Measurements from ENCODE around the gene STK36. TPM values are rescaled to one million over a fixed set of nuclear protein-coding genes. Genes with fewer than 3 reads are reported as not detected.

Gene STK36
- total RNA-seq, 1 experiment from 2014 or later: 47.7 TPM

DNA sequence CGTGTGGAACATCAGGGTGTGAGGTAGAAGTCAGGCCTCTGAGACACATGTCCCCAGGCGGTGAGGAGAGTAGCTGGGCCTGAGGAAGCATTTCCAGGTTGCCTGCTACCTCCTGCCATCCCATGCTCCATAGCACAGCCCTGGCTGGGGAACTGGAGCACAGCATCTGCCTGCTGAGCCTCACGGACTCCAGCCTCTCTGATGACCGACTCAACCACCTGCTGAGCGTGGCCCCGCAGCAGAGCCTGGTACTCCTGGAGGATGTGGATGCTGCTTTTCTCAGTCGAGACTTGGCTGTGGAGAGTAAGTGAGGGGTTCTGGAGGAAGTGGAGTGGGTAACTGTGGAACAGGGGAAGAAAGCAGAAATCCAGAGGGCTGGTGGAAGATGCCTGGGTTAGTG, 9.5 kb upstream of the STK36 start (continued):
- TF ChIP-seq ZNF317 (CRISPR knock-in tag; IDR thresholded peaks at IDR 0.05; ENCODE audit: borderline replicate concordance, low read depth): no peak
- TF ChIP-seq, protein P1, sequence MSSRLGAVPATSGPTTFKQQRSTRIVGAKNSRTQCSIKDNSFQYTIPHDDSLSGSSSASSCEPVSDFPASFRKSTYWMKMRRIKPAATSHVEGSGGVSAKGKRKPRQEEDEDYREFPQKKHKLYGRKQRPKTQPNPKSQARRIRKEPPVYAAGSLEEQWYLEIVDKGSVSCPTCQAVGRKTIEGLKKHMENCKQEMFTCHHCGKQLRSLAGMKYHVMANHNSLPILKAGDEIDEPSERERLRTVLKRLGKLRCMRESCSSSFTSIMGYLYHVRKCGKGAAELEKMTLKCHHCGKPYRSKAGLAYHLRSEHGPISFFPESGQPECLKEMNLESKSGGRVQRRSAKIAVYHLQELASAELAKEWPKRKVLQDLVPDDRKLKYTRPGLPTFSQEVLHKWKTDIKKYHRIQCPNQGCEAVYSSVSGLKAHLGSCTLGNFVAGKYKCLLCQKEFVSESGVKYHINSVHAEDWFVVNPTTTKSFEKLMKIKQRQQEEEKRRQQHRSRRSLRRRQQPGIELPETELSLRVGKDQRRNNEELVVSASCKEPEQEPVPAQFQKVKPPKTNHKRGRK (CRISPR knock-in tag; IDR thresholded peaks at IDR 0.05; ENCODE audit: borderline replicate concordance): no peak
- TF ChIP-seq NR1H2 (CRISPR knock-in tag; IDR thresholded peaks at IDR 0.05): no peak
- TF ChIP-seq HMGA2 (CRISPR knock-in tag; IDR thresholded peaks at IDR 0.05): no peak

DNA sequence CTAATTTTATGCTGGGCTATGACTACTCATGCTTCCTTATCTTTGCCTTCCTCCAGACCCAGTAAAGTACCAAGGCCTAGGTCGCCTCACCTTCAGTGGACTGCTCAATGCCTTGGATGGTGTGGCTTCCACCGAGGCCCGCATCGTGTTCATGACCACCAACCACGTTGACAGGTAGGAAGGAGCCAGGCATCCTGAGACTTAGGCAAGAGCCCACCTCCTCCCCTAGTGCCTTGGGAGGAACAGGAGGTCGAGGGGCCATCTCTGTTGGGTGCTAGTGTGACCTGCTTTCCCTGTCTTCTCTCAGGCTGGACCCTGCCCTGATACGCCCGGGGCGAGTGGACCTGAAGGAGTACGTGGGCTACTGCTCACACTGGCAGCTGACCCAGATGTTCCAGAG, 9.1 kb upstream of the STK36 start:
- CTCF ChIA-PET: interaction anchor here (1.0 kb wide), 1 partner anchor 25 kb away, joined by 3 read pairs; no protein-coding TSS in a partner anchor
- Mint-ChIP-seq H3K27ac (no peak overlapping the region), H3K4me1 (peaks cover 9% of the 10 kb centered on the region), H3K9me3 (no peaks in the 10 kb centered on the region), H3K27me3 (ENCODE audit: low read depth) (no peaks in the 10 kb centered on the region), H3K4me3 (no peak overlapping the region), H3K36me3 (peaks cover 54% of the 10 kb centered on the region)
- ATAC-seq (no peak), DNase-seq (ENCODE audit: low spot score) (no peak)
- no peak for TF ChIP-seq CREB1 (CRISPR knock-in tag; IDR thresholded peaks at IDR 0.05)
- TF ChIP-seq, protein P2, sequence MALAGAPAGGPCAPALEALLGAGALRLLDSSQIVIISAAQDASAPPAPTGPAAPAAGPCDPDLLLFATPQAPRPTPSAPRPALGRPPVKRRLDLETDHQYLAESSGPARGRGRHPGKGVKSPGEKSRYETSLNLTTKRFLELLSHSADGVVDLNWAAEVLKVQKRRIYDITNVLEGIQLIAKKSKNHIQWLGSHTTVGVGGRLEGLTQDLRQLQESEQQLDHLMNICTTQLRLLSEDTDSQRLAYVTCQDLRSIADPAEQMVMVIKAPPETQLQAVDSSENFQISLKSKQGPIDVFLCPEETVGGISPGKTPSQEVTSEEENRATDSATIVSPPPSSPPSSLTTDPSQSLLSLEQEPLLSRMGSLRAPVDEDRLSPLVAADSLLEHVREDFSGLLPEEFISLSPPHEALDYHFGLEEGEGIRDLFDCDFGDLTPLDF (CRISPR knock-in tag; IDR thresholded peaks at IDR 0.05): no peak
- TF ChIP-seq, protein P3, sequence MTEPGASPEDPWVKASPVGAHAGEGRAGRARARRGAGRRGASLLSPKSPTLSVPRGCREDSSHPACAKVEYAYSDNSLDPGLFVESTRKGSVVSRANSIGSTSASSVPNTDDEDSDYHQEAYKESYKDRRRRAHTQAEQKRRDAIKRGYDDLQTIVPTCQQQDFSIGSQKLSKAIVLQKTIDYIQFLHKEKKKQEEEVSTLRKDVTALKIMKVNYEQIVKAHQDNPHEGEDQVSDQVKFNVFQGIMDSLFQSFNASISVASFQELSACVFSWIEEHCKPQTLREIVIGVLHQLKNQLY (CRISPR knock-in tag; IDR thresholded peaks at IDR 0.05): no peak
- TF ChIP-seq ZNF396 (CRISPR knock-in tag; IDR thresholded peaks at IDR 0.05; ENCODE audit: borderline replicate concordance): no peak
- TF ChIP-seq ZNF232 (CRISPR knock-in tag; IDR thresholded peaks at IDR 0.05): no peak
- no peak for TF ChIP-seq RORB (CRISPR knock-in tag; IDR thresholded peaks at IDR 0.05)
- TF ChIP-seq ATF1 (CRISPR knock-in tag; IDR thresholded peaks at IDR 0.05): no peak
- TF ChIP-seq MXD4 (CRISPR knock-in tag; IDR thresholded peaks at IDR 0.05; ENCODE audit: borderline replicate concordance): no peak
- POLR2A ChIA-PET: no interaction called here

DNA sequence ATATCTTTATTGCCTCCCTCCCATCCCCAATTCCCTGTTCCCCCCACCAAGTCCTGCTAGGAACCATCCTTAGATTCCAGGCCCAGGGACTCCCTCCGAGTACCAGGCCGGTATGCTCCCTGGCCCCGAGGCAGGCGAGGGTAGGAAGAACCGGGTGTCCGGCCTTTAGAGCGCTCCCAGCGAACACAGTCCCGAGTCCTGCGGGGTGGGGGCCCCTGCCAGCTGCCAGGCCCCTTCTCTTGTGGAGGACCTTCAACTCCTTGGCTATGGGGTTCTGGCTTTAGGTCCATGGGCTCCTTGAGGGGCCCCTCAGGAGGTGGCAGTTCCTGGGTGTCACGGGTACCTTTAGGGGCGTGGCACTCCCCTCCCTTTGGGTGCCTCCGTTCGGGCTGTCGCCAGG, 8.0 kb upstream of the STK36 start:
- POLR2A ChIA-PET: no interaction called here
- H3K36me3 Mint-ChIP-seq: peaks cover 55% of the 10 kb centered on the region
- no peaks in the 10 kb centered on the region for H3K9me3 Mint-ChIP-seq
- H3K4me1 Mint-ChIP-seq: peaks cover 9% of the 10 kb centered on the region
- H3K4me3 Mint-ChIP-seq: no peak overlapping the region
- H3K27ac Mint-ChIP-seq: no peak overlapping the region
- no peak for TF ChIP-seq HMGA2 (CRISPR knock-in tag; IDR thresholded peaks at IDR 0.05)
- H3K27me3 Mint-ChIP-seq (ENCODE audit: low read depth): no peaks in the 10 kb centered on the region
- CTCF ChIA-PET: no interaction called here
- ATAC-seq (no peak), DNase-seq (ENCODE audit: low spot score) (no peak)

DNA sequence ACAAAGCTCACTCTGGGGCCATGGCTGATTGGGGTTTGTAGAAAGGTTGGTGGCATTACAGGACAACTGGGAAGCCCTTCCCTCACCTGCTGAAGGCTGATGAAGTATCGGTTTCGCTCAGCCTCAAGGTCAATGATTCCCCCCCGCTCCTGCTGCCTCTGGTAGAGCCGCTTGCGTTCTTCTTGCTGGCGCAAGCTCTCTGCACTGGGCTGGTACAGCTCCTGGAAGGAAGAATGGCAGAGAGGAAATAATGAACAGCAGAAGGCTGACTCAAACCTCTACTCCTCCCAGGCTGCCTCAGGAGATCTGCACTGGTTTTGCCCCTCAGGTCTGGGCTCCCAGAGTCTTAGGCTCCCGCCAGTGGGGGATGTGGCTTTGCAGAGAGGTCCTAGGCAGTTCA, 7.2 kb upstream of the STK36 start:
- no peak for DNase-seq (ENCODE audit: low spot score)
- Mint-ChIP-seq H3K9me3 (no peaks in the 10 kb centered on the region), H3K4me1 (peaks cover 7% of the 10 kb centered on the region), H3K36me3 (peaks cover 55% of the 10 kb centered on the region), H3K27me3 (ENCODE audit: low read depth) (no peaks in the 10 kb centered on the region), H3K27ac (no peak overlapping the region), H3K4me3 (no peak overlapping the region)
- no peak for ATAC-seq
- ChIA-PET CTCF (no interaction called here), POLR2A (no interaction called here)
- TF ChIP-seq, protein P4, sequence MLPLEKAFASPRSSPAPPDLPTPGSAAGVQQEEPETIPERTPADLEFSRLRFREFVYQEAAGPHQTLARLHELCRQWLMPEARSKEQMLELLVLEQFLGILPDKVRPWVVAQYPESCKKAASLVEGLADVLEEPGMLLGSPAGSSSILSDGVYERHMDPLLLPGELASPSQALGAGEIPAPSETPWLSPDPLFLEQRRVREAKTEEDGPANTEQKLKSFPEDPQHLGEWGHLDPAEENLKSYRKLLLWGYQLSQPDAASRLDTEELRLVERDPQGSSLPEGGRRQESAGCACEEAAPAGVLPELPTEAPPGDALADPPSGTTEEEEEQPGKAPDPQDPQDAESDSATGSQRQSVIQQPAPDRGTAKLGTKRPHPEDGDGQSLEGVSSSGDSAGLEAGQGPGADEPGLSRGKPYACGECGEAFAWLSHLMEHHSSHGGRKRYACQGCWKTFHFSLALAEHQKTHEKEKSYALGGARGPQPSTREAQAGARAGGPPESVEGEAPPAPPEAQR (CRISPR knock-in tag; IDR thresholded peaks at IDR 0.05): no peak
- TF ChIP-seq, protein P5, sequence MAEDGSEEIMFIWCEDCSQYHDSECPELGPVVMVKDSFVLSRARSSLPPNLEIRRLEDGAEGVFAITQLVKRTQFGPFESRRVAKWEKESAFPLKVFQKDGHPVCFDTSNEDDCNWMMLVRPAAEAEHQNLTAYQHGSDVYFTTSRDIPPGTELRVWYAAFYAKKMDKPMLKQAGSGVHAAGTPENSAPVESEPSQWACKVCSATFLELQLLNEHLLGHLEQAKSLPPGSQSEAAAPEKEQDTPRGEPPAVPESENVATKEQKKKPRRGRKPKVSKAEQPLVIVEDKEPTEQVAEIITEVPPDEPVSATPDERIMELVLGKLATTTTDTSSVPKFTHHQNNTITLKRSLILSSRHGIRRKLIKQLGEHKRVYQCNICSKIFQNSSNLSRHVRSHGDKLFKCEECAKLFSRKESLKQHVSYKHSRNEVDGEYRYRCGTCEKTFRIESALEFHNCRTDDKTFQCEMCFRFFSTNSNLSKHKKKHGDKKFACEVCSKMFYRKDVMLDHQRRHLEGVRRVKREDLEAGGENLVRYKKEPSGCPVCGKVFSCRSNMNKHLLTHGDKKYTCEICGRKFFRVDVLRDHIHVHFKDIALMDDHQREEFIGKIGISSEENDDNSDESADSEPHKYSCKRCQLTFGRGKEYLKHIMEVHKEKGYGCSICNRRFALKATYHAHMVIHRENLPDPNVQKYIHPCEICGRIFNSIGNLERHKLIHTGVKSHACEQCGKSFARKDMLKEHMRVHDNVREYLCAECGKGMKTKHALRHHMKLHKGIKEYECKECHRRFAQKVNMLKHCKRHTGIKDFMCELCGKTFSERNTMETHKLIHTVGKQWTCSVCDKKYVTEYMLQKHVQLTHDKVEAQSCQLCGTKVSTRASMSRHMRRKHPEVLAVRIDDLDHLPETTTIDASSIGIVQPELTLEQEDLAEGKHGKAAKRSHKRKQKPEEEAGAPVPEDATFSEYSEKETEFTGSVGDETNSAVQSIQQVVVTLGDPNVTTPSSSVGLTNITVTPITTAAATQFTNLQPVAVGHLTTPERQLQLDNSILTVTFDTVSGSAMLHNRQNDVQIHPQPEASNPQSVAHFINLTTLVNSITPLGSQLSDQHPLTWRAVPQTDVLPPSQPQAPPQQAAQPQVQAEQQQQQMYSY (CRISPR knock-in tag; IDR thresholded peaks at IDR 0.05): no peak
- TF ChIP-seq, protein P6, sequence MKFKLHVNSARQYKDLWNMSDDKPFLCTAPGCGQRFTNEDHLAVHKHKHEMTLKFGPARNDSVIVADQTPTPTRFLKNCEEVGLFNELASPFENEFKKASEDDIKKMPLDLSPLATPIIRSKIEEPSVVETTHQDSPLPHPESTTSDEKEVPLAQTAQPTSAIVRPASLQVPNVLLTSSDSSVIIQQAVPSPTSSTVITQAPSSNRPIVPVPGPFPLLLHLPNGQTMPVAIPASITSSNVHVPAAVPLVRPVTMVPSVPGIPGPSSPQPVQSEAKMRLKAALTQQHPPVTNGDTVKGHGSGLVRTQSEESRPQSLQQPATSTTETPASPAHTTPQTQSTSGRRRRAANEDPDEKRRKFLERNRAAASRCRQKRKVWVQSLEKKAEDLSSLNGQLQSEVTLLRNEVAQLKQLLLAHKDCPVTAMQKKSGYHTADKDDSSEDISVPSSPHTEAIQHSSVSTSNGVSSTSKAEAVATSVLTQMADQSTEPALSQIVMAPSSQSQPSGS (CRISPR knock-in tag; IDR thresholded peaks at IDR 0.05; ENCODE audit: borderline replicate concordance, low read depth): no peak
- TF ChIP-seq PRRX2 (CRISPR knock-in tag; IDR thresholded peaks at IDR 0.05): no peak
- no peak for TF ChIP-seq GTF2I (CRISPR knock-in tag; conservative IDR thresholded peaks at IDR 0.05)
- TF ChIP-seq GRHL2 (CRISPR knock-in tag; IDR thresholded peaks at IDR 0.05; ENCODE audit: insufficient replicate concordance, severe bottlenecking): no peak
- TF ChIP-seq, protein P7, sequence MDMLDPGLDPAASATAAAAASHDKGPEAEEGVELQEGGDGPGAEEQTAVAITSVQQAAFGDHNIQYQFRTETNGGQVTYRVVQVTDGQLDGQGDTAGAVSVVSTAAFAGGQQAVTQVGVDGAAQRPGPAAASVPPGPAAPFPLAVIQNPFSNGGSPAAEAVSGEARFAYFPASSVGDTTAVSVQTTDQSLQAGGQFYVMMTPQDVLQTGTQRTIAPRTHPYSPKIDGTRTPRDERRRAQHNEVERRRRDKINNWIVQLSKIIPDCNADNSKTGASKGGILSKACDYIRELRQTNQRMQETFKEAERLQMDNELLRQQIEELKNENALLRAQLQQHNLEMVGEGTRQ (CRISPR knock-in tag; IDR thresholded peaks at IDR 0.05): no peak
- TF ChIP-seq NFYB (CRISPR knock-in tag; conservative IDR thresholded peaks at IDR 0.05; ENCODE audit: low read depth): no peak
- no peak for TF ChIP-seq RELA (CRISPR knock-in tag; IDR thresholded peaks at IDR 0.05; ENCODE audit: borderline replicate concordance)

Data from WTC11 (cell line).